Measurements from ENCODE around the gene UBE2G2.
A peak's percentile ranks its signal among the peaks of the same experiment; 100 is the strongest.

The UBE2G2 gene

DNA sequence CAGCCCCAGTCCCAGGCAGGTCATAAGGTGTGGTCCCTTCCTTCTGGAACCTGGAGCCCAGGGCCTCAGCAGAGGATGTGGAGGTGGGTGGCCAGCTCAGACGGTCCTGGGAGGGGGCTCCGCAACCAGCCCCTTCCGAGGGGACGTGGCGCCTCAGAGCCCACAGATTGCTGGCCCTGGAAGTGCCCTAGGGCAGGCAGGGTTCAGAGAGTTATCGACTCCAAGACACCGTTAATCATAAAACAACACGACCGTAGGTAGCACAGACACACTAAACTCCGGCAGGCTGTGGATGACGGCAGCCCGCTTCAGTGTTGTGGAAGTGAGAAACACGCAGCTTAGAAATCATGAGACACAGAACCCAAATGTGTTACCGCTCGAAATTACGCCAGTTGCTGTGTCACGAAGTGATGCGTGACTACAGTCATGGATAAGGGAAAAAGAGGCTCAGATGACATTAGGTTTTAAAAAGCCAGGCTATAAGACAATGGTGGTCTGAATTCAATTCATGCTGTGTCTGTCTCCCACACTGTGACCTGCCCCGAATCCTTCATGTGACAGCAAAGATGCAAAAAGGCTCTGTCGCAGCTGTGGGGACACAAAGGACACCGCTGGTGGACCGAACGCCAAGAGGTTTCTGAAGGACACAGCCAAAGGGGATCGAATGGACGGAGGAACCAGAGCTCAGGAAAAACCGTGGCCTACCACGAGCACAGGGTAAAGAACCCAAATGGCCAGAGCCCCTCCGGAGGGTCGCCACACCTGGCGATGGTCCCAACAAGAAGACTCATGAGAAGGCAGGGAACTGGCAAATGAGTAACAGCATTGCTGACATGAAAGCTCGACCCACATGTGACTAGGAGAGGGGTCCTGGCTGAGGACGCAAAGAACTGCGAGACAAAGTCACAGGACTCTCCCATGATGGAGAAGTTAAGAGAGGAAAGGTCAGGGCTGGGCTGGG, 17.9 kb upstream of the UBE2G2 start:
- FAIRE-seq, result no peak

DNA sequence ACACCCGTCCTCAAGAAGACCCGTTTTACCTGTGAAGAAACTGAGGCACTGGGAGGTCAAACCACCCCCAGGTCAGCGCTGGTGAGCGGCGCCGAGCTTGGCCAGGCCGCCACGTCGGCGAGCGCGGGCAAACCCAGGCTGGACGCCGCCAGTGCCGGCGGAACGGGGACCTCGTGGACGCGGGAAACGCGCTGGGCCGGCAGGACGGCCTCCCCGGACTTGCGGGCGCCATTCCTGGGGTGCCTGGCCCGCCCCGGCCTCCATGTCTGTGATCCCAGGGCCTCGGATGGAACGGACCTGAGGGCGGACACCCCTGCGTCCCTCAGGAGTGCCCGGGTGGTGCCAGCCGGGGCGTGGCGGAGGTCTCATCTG, 17.0 kb upstream of the UBE2G2 start:
- FAIRE-seq, result no peak
- TF ChIP-seq POLR2A (IDR thresholded peaks at IDR 0.05; ENCODE audit: low read depth, low read length) (no peak), TAF1 (IDR thresholded peaks at IDR 0.05; ENCODE audit: borderline replicate concordance, low read depth, low read length) (no peak), POLR2AphosphoS5 (IDR thresholded peaks at IDR 0.05; ENCODE audit: low read depth, low read length) (no peak)

More for the DNA sequence above, 17.9 kb upstream of the UBE2G2 start:
- no peak for DNase-seq (ENCODE audit: insufficient read length)
- TF ChIP-seq TAF1 (IDR thresholded peaks at IDR 0.05; ENCODE audit: borderline replicate concordance, low read depth, low read length) (no peak), POLR2A (IDR thresholded peaks at IDR 0.05; ENCODE audit: low read depth, low read length) (no peak), POLR2AphosphoS5 (IDR thresholded peaks at IDR 0.05; ENCODE audit: low read depth, low read length) (no peak)

DNA sequence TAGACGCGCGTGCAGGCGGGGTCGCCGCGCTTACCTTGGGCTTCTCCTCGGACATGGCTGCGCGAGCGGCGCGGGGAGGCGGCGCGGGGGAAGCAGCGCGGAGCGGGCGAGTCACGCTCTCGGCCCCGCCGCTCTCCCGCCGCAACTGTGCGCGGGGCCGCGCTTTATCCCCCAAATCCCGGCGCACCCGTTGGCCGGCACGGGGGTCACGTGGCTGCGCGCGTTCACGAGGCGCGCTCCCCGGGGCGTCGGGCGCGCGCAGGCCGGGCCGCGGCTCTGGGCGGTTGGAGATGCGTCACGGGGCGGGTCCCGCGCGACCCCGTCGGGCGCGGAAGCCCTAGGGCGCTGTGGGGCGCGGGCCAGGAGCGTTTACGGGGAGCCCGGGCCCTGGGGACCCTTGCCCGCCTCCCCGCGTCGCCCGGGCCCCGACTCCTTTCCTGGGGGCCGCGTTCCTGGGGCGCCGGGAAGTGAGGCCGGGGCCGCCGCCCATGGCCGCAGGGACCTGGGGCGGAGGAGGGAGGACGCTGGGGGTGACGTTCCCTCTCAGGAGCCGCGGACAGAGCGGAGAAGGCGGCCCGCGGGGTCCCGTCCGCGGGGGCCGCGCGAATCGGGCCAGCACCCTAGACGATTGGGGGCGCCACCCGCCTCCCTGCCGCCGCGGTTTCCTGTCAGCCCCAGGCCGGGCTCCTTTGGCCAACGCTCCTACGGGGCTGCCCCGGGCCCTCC, 16.5 kb upstream of the UBE2G2 start, which contains the start of gene SUMO3:
TSS of gene SUMO3 (minus strand) at position 149 of the 726 bp plus-strand sequence. CDS start at position 55, 94 bp downstream.
- peak; percentile 97 for FAIRE-seq
- TF ChIP-seq POLR2AphosphoS5 (IDR thresholded peaks at IDR 0.05; ENCODE audit: low read depth, low read length) (peak; percentile 55), TAF1 (IDR thresholded peaks at IDR 0.05; ENCODE audit: borderline replicate concordance, low read depth, low read length) (peak; percentile 59; the same call in 1 of the 2 replicates), POLR2A (IDR thresholded peaks at IDR 0.05; ENCODE audit: low read depth, low read length) (peak; percentile 81)
- DNase-seq (ENCODE audit: insufficient read length), result peak; percentile 90

More for the DNA sequence above, 17.0 kb upstream of the UBE2G2 start:
- no peak for DNase-seq (ENCODE audit: insufficient read length)

DNA sequence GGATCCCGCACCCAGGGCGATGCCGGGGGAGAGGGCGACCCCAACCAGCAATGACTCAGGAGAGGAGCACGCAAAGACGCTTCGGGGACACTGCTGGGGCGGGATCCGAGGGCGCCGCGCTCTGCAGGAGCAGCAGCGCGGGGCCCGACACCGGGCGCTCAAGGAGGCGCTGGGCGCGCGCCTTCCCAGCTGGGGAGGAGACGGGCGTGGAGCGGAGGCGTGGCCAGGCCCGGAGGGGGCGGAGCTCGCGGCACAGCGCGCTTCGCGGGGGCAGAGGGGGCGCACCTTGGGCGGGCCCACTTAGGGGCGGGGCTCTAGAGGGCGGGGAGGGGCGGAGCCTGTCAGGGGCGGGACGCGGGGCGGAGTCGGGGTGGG, 15.9 kb upstream of the UBE2G2 start:
- FAIRE-seq (no peak), DNase-seq (ENCODE audit: insufficient read length) (peak; percentile 93)
- TF ChIP-seq TAF1 (IDR thresholded peaks at IDR 0.05; ENCODE audit: borderline replicate concordance, low read depth, low read length), result no peak
- no peak for TF ChIP-seq POLR2AphosphoS5 (IDR thresholded peaks at IDR 0.05; ENCODE audit: low read depth, low read length)
- no peak for TF ChIP-seq POLR2A (IDR thresholded peaks at IDR 0.05; ENCODE audit: low read depth, low read length)

DNA sequence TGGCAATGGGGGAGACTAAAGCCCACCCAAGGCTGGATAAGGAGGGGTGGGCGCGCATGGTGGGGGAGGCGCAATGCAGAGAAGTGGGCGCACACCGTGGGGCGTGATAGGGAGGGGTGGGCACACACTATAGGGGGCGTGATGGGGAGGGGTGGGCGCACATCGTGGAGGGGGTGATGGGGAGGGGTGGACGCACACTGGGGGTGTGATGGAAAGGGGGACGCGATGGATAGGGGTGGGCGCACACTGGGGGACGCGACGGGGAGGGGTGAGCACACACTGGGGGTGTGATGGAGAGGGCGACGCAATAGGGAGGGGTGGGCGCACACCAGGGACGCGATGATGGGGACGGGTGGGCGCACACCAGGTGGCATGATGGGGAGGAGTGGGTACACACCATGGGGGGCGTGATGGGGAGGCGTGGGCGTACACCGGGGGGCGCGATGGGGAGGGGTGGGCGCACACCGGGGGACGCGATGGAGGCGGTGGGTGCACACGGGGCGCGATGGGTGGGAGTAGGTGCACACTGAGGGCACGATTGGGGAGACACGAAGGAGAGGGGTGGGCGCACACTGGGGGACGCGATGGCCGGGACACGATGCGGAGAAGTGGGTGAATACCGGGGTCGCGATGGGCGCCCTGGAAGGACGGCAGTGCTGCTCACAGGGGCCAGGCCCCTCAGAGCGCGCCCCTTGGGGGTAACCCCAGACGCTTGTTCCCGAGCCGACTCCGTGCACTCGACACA, 15.3 kb upstream of the UBE2G2 start:
- no peak for DNase-seq (ENCODE audit: insufficient read length)
- TF ChIP-seq POLR2AphosphoS5 (IDR thresholded peaks at IDR 0.05; ENCODE audit: low read depth, low read length) (no peak), TAF1 (IDR thresholded peaks at IDR 0.05; ENCODE audit: borderline replicate concordance, low read depth, low read length) (no peak), POLR2A (IDR thresholded peaks at IDR 0.05; ENCODE audit: low read depth, low read length) (no peak)

DNA sequence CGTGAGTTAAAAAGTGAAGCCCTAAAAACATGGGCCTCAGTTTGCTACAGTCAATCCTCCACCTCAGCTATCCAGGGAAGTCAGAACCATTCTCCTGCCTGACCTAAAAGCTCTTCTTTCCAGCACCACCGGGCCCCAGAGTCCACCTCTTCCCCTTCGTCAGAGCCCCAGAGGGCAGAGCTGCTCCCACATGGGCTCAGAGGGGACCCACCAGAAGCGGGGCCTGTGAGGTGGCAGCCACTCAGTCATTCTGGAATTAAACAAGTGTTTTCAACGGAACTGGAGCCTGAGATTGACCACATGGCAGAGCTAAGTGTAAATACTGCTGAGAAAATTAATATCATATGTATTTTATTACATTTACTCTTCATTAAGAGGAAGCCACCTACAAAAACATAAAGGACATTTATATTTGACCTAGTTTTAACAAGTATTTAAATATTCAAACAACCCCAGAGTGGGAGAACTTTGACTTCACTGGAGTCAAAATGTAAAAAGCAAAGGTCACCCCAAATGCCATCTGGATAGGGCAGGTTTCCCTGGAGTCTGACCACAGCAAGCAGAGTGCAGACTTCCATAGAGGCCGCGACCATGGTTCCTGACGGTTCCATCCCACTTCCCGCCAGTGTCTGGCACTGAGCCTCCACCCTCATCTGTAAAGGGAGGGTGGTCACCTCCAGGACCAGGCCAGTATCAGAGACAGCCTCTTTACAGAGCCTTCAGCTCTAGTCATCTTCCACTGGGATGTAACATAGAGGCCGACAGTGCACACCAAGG, 14.4 kb upstream of the UBE2G2 start:
- FAIRE-seq, result no peak
- no peak for DNase-seq (ENCODE audit: insufficient read length)
- TF ChIP-seq POLR2AphosphoS5 (IDR thresholded peaks at IDR 0.05; ENCODE audit: low read depth, low read length) (no peak), TAF1 (IDR thresholded peaks at IDR 0.05; ENCODE audit: borderline replicate concordance, low read depth, low read length) (no peak), POLR2A (IDR thresholded peaks at IDR 0.05; ENCODE audit: low read depth, low read length) (no peak)

More for the DNA sequence above, 15.3 kb upstream of the UBE2G2 start:
- no peak for FAIRE-seq

DNA sequence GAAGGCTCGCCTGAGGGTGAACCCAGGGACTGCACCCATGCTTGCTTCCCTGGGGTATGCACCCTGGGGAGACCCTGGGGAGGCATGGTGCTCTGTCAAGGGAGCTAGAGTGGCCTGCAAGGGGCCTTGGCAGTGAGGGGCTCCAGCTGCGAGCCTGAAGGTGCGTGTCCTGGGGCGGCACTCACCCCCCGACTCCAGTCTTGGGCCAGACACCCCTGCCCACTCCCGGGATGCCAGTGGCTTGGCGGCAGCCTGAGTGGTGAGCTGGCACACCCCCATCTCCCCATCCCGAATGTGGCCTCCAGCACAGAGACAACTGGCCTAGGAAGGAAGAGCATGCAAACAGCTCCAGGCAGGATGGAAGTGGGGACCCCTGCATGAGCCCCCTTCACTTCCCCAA, 13.6 kb upstream of the UBE2G2 start:
- TF ChIP-seq POLR2A (IDR thresholded peaks at IDR 0.05; ENCODE audit: low read depth, low read length) (peak; percentile 31; the same call in 1 of the 2 replicates), POLR2AphosphoS5 (IDR thresholded peaks at IDR 0.05; ENCODE audit: low read depth, low read length) (no peak), TAF1 (IDR thresholded peaks at IDR 0.05; ENCODE audit: borderline replicate concordance, low read depth, low read length) (no peak)
- FAIRE-seq (no peak), DNase-seq (ENCODE audit: insufficient read length) (no peak)

DNA sequence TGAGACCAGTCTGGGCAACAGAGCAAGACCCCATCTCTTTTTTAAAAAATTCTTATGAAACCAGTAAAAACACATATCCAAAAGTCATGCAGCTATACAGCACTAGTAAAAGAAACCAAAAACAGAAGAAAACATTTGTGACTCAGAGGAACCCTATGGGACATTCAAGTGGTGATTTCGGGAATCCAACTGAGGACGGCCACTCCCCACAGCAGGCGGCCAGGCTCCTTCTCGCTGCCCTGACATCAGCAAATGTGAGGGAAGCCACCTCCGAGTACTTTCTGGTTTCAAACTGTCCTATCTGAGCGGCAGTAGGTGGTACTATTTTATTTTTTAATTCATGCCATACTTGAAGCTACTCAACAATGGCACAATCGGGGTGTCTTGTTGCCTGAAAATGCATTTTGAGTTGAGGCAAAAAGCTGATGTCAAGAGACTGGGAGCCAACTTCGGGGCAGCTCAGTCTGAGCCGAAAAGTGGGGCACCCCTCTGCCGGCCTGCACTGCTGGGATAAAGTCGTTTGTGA, 12.9 kb upstream of the UBE2G2 start:
- TF ChIP-seq TAF1 (IDR thresholded peaks at IDR 0.05; ENCODE audit: borderline replicate concordance, low read depth, low read length) (no peak), POLR2AphosphoS5 (IDR thresholded peaks at IDR 0.05; ENCODE audit: low read depth, low read length) (no peak), POLR2A (IDR thresholded peaks at IDR 0.05; ENCODE audit: low read depth, low read length) (no peak)
- FAIRE-seq (no peak), DNase-seq (ENCODE audit: insufficient read length) (no peak)

DNA sequence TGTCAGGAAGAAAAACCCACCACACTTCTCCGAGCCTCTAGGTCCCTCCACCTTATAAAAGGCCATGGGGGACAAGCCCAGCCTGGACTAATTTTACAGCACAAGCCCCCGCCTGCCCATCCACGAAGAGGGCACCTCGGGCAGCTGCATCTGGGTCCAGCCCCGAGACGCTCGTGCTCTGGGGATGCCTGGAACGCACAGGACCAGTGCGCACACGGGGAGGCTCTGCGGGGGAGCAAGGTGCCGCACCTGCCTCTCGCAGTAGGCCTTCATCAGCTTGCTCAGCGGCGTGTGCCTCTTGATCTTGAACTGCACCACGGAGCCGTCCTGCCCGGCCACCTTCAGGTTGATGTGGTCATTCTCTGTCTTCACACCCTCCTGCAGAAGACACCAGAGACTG, 12.1 kb upstream of the UBE2G2 start:
- DNase-seq (ENCODE audit: insufficient read length), result no peak
- TF ChIP-seq TAF1 (IDR thresholded peaks at IDR 0.05; ENCODE audit: borderline replicate concordance, low read depth, low read length) (no peak), POLR2A (IDR thresholded peaks at IDR 0.05; ENCODE audit: low read depth, low read length) (no peak), POLR2AphosphoS5 (IDR thresholded peaks at IDR 0.05; ENCODE audit: low read depth, low read length) (no peak)
- no peak for FAIRE-seq

DNA sequence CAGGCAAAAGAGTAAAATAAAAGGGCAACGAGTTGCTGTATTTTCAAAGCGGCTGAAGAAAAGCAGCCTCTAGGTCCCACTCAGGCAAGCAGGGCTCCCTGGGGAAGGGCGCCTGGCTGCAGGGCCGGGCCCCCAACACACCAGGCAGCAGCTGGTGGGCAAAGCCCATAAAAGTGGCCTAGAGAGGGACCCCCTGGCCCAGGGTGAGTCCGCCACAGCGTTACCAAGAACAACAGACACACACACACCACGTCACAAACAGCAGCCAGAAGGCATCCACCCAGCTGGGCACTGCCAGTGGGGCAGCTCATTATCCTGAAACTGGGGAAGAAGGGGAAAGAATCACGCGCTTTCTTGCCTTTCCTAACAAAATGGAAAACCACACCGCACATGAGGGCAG, 11.5 kb upstream of the UBE2G2 start:
- TF ChIP-seq POLR2AphosphoS5 (IDR thresholded peaks at IDR 0.05; ENCODE audit: low read depth, low read length) (no peak), POLR2A (IDR thresholded peaks at IDR 0.05; ENCODE audit: low read depth, low read length) (no peak), TAF1 (IDR thresholded peaks at IDR 0.05; ENCODE audit: borderline replicate concordance, low read depth, low read length) (no peak)
- no peak for DNase-seq (ENCODE audit: insufficient read length)
- no peak for FAIRE-seq

Data from GM12892 (cell line).